ENCODE data around the gene PTPRZ1. TPM values are rescaled to one million over a fixed set of nuclear protein-coding genes. Genes with fewer than 3 reads are reported as not detected.

Gene PTPRZ1
- total and polyA plus RNA-seq, 10 of the 15 experiments (the other 5 are each of a cell fraction or from before 2014, with no cell fraction given) = 0.05 to 0.21 (median 0.11) TPM; not detected in 7

DNA sequence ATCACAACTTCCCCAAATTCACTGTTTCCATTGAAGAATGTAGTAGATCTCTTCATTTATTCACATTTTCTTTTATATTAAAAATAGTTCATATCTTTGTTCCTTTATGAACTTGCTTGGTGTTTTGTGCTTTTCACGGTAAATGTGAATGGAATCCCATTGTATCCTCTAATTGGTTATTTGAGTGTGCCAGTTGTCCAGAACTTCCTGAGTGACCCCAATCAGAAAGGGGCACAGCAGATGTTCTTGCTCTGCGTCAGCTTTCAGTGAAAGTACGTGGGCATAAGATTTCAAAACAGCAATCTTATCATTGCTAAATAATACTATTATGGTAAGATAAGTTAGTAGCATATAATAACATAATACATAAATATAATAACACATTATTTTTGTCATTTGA, 47.0 kb downstream of the PTPRZ1 start:
- TF ChIP-seq FOS (IDR thresholded peaks at IDR 0.05; ENCODE audit: borderline replicate concordance, extremely low read depth, insufficient read length) (no peak), BACH1 (IDR thresholded peaks at IDR 0.05; ENCODE audit: borderline replicate concordance) (no peak), ZNF384 (IDR thresholded peaks at IDR 0.05; ENCODE audit: borderline replicate concordance, low read depth, low read length) (no peak)
- no TSS peak for BruUV-seq (replicated peaks)
- H3K9me3 ChIP-seq (replicated peaks; ENCODE audit: control insufficient read depth, insufficient read depth, low read length) = no peaks in the 10 kb centered on the region

DNA sequence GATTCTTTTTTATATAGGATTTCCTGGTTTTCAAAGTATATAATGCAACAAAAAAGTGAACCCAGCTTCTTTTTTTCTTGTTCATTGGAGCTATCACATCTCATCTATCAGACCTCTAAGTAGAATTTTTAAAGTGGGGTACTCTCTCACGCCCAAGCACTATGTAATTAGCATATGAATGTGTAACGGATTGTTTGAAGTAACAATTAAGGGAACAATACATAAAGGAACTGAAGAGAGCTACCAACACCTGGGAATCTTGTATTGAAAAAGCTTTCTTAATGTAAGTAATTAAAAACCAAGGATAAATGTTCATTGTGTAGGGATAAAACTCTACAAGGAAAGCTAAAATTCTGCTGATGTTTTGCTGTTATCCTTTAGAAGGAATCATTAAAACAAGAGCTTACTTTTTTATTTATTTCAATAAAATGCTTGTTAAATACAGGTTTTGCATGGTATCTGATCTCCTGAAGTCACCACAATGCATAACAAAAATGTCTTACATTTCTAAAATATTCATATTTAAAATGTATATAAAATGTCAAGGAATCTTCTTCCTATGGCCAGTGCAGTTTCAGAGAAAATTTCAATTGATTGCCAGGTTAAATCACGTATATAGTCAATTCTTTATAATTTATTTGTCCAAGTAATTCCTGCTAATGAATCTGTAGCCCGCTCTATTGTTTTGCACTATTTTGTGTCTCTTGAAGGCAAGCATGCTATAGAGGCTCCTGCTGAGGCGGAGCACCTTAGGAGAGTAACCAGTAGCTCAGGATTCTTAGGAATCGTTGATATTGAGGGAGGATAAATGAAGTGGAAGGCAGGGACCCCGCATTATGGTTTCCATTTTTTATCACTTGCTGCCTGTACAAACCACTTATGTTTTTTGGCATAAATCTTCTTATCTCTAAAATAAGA, 51.6 kb downstream of the PTPRZ1 start:
- ATAC-seq (no peak), DNase-seq (ENCODE audit: low read depth, low spot score) (no peak), FAIRE-seq (no peak)
- ChIA-PET RAD21 (ENCODE audit: unreplicated experiment) (no interaction called here), SMC1A (ENCODE audit: uncharacterized antibody, unreplicated experiment) (no interaction called here), CTCF (interaction anchor here (1.2 kb wide), 1 partner anchor 70 kb away, joined by 4 read pairs; no protein-coding TSS in a partner anchor), POLR2A (no interaction called here)
- no TSS peak for BruUV-seq (replicated peaks)
- intact Hi-C loops (cut with micrococcal nuclease; ENCODE audit: unreplicated experiment) = no loop called here
- H3K4me2 ChIP-seq (ENCODE audit: control insufficient read depth, insufficient read depth) = no peak overlapping the region
- H3K36me3 ChIP-seq (ENCODE audit: control insufficient read depth in 2 of 2, insufficient read depth in 2 of 2, low read length in 1 of 2) = no peaks in the 10 kb centered on the region
- H3K4me3 ChIP-seq = no peak overlapping the region
- 8% methylated on average over 7 of the region's 7 CpGs for WGBS (ENCODE audit: insufficient coverage, insufficient replicate concordance, low lambda C conversion rate, missing lambda C conversion rate)
- H3K9me3 ChIP-seq (replicated peaks; ENCODE audit: control insufficient read depth, insufficient read depth, low read length) = no peaks in the 10 kb centered on the region
- H3K27me3 ChIP-seq (replicated peaks in 1 of 2; ENCODE audit: control insufficient read depth in 2 of 2, insufficient read depth in 2 of 2, low read length in 1 of 2) = no peaks in the 10 kb centered on the region
- no peak overlapping the region for H2AFZ ChIP-seq (ENCODE audit: control insufficient read depth, low read depth, low read length)
- no peak for TF ChIP-seq EZH2 (IDR thresholded peaks at IDR 0.05; ENCODE audit: borderline replicate concordance, control insufficient read depth, low read depth, low read length)
- TF ChIP-seq, protein P1, sequence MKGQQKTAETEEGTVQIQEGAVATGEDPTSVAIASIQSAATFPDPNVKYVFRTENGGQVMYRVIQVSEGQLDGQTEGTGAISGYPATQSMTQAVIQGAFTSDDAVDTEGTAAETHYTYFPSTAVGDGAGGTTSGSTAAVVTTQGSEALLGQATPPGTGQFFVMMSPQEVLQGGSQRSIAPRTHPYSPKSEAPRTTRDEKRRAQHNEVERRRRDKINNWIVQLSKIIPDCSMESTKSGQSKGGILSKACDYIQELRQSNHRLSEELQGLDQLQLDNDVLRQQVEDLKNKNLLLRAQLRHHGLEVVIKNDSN (IDR thresholded peaks at IDR 0.05; ENCODE audit: borderline replicate concordance, extremely low read length, insufficient read depth, low read depth, low read length) = no peak
- TF ChIP-seq, protein P2, sequence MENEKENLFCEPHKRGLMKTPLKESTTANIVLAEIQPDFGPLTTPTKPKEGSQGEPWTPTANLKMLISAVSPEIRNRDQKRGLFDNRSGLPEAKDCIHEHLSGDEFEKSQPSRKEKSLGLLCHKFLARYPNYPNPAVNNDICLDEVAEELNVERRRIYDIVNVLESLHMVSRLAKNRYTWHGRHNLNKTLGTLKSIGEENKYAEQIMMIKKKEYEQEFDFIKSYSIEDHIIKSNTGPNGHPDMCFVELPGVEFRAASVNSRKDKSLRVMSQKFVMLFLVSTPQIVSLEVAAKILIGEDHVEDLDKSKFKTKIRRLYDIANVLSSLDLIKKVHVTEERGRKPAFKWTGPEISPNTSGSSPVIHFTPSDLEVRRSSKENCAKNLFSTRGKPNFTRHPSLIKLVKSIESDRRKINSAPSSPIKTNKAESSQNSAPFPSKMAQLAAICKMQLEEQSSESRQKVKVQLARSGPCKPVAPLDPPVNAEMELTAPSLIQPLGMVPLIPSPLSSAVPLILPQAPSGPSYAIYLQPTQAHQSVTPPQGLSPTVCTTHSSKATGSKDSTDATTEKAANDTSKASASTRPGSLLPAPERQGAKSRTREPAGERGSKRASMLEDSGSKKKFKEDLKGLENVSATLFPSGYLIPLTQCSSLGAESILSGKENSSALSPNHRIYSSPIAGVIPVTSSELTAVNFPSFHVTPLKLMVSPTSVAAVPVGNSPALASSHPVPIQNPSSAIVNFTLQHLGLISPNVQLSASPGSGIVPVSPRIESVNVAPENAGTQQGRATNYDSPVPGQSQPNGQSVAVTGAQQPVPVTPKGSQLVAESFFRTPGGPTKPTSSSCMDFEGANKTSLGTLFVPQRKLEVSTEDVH (IDR thresholded peaks at IDR 0.05; ENCODE audit: low read depth, partially characterized antibody) = no peak
- no peak for TF ChIP-seq ZBED1 (IDR thresholded peaks at IDR 0.05; ENCODE audit: borderline replicate concordance)
- no peaks in the 10 kb centered on the region for H3K79me2 ChIP-seq (ENCODE audit: control insufficient read depth, insufficient read depth, low read length)
- H4K20me1 ChIP-seq (ENCODE audit: control insufficient read depth, insufficient read depth) = no peaks in the 10 kb centered on the region
- no peak overlapping the region for H3K27ac ChIP-seq (ENCODE audit: control insufficient read depth, insufficient read depth)
- H3K4me1 ChIP-seq (ENCODE audit: control insufficient read depth, insufficient read depth, low read length) = no peaks in the 10 kb centered on the region
- in situ Hi-C loops (cut with MboI) = no loop called here
- H3K9ac ChIP-seq (ENCODE audit: control insufficient read depth, insufficient read depth, low read length) = no peak overlapping the region

More for the DNA sequence above, 47.0 kb downstream of the PTPRZ1 start:
- Histone ChIP-seq H3K79me2 (ENCODE audit: control insufficient read depth, insufficient read depth, low read length) (no peaks in the 10 kb centered on the region), H3K27me3 (replicated peaks in 1 of 2; ENCODE audit: control insufficient read depth in 2 of 2, insufficient read depth in 2 of 2, low read length in 1 of 2) (peaks cover 0 to 1% of the 10 kb centered on the region in 2 experiments; a peak in 1 of 4 replicates), H2AFZ (ENCODE audit: control insufficient read depth, low read depth, low read length) (no peak overlapping the region), H3K4me1 (ENCODE audit: control insufficient read depth, insufficient read depth, low read length) (no peaks in the 10 kb centered on the region), H3K4me3 (no peak overlapping the region), H3K27ac (ENCODE audit: control insufficient read depth, insufficient read depth) (no peak overlapping the region), H3K36me3 (ENCODE audit: control insufficient read depth in 2 of 2, insufficient read depth in 2 of 2, low read length in 1 of 2) (no peaks in the 10 kb centered on the region), H3K4me2 (ENCODE audit: control insufficient read depth, insufficient read depth) (no peak overlapping the region), H4K20me1 (ENCODE audit: control insufficient read depth, insufficient read depth) (no peaks in the 10 kb centered on the region), H3K9ac (ENCODE audit: control insufficient read depth, insufficient read depth, low read length) (no peak overlapping the region)
- ChIA-PET SMC1A (ENCODE audit: uncharacterized antibody, unreplicated experiment) (interaction anchor here (1.0 kb wide), 1 partner anchor 10 kb away, joined by 3 read pairs; no protein-coding TSS in a partner anchor), POLR2A (no interaction called here), CTCF (interaction anchor here (0.9 kb wide), 1 partner anchor 552 kb away, joined by 3 read pairs; no protein-coding TSS in a partner anchor), RAD21 (ENCODE audit: unreplicated experiment) (no interaction called here)
- DNase-seq (ENCODE audit: low read depth, low spot score) = no peak
- ATAC-seq = no peak
- FAIRE-seq = no peak
- intact Hi-C loops (cut with micrococcal nuclease; ENCODE audit: unreplicated experiment) (no loop called here), in situ Hi-C loops (cut with MboI) (no loop called here)
- WGBS (ENCODE audit: insufficient coverage, insufficient replicate concordance, low lambda C conversion rate, missing lambda C conversion rate) = 33% methylated on average over 3 of the region's 3 CpGs

Measured in GM12878 (cell line).